SK-N-SH treated with all-trans-retinoic acid at 6 μM for 48 hours (cell line): Measurements from ENCODE around the gene PABPN1L.

Source experiments
- GLIS3 ChIP-seq: fragments of 250-450 bp; sonication (Bioruptor Pico); IDR thresholded peaks from 2 replicates; pipeline ENCODE4 v1.5.0; 2020; ENCODE audit warnings: mild to moderate bottlenecking, moderate library complexity
- PPARA ChIP-seq: fragments of 250-450 bp; sonication (Bioruptor Pico); IDR thresholded peaks from 2 replicates; pipeline ENCODE4 v1.5.0; 2020; ENCODE audit warnings: mild to moderate bottlenecking, borderline replicate concordance
- ZFP30 ChIP-seq: fragments of 450-650 bp; formaldehyde crosslinking; IDR thresholded peaks from 2 replicates; pipeline ENCODE4 v1.5.0; 2022; ENCODE audit warnings: mild to moderate bottlenecking, moderate library complexity
- ZNF70 ChIP-seq: fragments of 450-650 bp; formaldehyde crosslinking; IDR thresholded peaks from 2 replicates; pipeline ENCODE4 v1.5.0; 2020; ENCODE audit warnings: mild to moderate bottlenecking, moderate library complexity
- TF ChIP-seq, protein P1 (sequence below): fragments of 250-450 bp; sonication (Bioruptor Pico); IDR thresholded peaks from 2 replicates; pipeline ENCODE4 v1.8.0; 2020; ENCODE audit warnings: mild to moderate bottlenecking, moderate library complexity, borderline replicate concordance
- TF ChIP-seq, protein P2 (sequence below): fragments of 250-450 bp; sonication (Bioruptor Pico); IDR thresholded peaks from 2 replicates; pipeline ENCODE4 v1.5.0; 2020; ENCODE audit warnings: mild to moderate bottlenecking, moderate library complexity

DNA sequence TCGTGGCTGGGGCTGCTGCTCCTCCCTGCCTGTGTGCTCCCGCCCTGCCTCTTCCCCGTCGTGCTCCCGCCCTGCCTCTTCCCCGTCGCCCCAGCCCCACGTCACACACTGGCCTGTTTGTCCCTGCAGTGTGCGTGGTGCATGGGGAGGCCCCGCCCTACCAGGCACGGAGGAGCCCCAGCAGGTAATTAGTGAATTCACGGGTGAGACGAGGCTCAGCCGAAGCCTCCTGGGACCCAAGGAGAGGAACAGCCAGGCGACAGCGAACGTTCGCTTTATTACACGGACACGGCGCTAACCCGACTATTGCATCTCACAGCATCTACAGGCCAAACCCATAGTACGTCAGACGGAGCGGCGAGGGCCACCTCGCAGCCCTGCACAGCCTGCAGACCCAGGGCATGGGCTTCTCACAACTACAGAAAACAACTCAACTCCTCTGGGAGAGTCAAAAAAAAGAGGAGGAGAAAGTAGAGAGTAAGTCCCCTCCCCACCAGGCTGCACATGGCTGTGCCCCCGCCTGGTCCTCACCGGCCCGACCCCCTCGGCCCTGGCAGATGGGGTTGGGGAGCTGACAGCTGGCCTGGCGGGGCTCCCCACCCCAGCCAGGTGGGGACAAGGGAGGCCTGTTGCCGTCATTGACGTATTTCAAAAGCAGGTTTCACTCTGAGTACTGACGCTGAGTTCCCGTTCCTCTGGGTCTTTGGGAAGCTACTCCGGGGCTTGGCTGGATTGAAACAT, 4.3 kb upstream of the PABPN1L start:
- TF ChIP-seq ZFP30 (CRISPR knock-in tag) (no peak), PPARA (CRISPR knock-in tag) (no peak), GLIS3 (CRISPR knock-in tag) (no peak), ZNF70 (CRISPR knock-in tag) (no peak)
- TF ChIP-seq, protein P1, sequence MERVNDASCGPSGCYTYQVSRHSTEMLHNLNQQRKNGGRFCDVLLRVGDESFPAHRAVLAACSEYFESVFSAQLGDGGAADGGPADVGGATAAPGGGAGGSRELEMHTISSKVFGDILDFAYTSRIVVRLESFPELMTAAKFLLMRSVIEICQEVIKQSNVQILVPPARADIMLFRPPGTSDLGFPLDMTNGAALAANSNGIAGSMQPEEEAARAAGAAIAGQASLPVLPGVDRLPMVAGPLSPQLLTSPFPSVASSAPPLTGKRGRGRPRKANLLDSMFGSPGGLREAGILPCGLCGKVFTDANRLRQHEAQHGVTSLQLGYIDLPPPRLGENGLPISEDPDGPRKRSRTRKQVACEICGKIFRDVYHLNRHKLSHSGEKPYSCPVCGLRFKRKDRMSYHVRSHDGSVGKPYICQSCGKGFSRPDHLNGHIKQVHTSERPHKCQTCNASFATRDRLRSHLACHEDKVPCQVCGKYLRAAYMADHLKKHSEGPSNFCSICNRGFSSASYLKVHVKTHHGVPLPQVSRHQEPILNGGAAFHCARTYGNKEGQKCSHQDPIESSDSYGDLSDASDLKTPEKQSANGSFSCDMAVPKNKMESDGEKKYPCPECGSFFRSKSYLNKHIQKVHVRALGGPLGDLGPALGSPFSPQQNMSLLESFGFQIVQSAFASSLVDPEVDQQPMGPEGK (CRISPR knock-in tag), result no peak
- TF ChIP-seq, protein P2, sequence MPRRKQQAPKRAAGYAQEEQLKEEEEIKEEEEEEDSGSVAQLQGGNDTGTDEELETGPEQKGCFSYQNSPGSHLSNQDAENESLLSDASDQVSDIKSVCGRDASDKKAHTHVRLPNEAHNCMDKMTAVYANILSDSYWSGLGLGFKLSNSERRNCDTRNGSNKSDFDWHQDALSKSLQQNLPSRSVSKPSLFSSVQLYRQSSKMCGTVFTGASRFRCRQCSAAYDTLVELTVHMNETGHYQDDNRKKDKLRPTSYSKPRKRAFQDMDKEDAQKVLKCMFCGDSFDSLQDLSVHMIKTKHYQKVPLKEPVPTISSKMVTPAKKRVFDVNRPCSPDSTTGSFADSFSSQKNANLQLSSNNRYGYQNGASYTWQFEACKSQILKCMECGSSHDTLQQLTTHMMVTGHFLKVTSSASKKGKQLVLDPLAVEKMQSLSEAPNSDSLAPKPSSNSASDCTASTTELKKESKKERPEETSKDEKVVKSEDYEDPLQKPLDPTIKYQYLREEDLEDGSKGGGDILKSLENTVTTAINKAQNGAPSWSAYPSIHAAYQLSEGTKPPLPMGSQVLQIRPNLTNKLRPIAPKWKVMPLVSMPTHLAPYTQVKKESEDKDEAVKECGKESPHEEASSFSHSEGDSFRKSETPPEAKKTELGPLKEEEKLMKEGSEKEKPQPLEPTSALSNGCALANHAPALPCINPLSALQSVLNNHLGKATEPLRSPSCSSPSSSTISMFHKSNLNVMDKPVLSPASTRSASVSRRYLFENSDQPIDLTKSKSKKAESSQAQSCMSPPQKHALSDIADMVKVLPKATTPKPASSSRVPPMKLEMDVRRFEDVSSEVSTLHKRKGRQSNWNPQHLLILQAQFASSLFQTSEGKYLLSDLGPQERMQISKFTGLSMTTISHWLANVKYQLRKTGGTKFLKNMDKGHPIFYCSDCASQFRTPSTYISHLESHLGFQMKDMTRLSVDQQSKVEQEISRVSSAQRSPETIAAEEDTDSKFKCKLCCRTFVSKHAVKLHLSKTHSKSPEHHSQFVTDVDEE, result no peak
